Brain microvascular endothelial cell (primary cell): Measurements from ENCODE around the gene PRPF18.

Experiments used
- DNase-seq: peaks from one replicate; pipeline ENCODE4 v3.0.0-alpha.2; 2020
- H3K27ac ChIP-seq: fragments of 250-450 bp; sonication (Bioruptor Pico); 2 replicates; pipeline ENCODE4 v1.5.1; 2020; ENCODE audit warnings: mild to moderate bottlenecking, moderate library complexity
- H3K27me3 ChIP-seq: fragments of 250-450 bp; sonication (Bioruptor Pico); replicated peaks from 2 replicates; pipeline ENCODE4 v1.5.1; 2020; ENCODE audit warnings: mild to moderate bottlenecking
- H3K36me3 ChIP-seq: fragments of 250-450 bp; sonication (Bioruptor Pico); replicated peaks from 2 replicates; pipeline ENCODE4 v1.5.1; 2020; ENCODE audit warnings: mild to moderate bottlenecking
- H3K4me3 ChIP-seq: 2 replicates; pipeline ENCODE4 v1.5.1; 2011; ENCODE audit warnings: low read depth, mild to moderate bottlenecking, control low read depth, low read length, moderate library complexity
- CTCF ChIP-seq: IDR thresholded peaks from 2 replicates; pipeline ENCODE4 v1.5.1; 2011; ENCODE audit warnings: low read depth, mild to moderate bottlenecking, moderate library complexity, low read length, control low read depth, inconsistent platforms; ENCODE audit errors: missing control alignments
- in situ Hi-C: cut with HindIII; loops from 2 replicates; pipeline ENCODE4 v1.10.0; 2017; ENCODE audit warnings: low sequenced_read_pairs, low pct_ligation_motif_present

The PRPF18 gene

DNA sequence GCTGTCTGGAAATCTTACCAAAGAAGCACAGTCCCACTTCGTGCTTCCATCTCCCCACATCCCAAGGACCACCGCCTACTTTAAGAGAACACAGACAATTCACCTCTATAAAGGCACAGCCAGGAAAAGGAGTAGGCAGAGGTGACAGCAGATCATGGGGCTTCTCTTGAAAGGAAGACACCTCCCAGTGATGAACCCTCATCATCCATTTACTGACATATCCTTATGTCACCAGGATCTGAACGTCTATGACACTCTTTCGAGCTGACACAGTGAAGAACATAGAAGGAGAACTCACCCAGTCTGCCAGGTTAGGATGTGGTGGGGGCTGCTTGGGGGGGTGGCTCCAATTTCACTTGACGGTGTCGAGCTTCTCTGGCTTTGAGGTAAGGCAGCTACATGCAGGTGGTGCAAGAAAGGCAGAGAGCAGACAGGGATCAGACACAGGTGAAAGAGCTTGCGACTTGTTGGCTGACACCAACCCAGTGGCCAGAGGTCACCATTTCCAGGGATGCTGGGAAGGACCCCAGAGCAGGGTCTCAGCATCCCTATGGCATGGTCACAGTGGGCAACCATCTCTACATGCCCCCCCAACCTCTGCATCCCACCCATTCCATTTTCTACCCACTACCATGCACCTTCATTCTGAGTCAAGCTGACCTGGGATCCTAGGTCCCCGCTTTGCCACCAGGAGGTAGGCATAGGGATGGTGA lies 67.5 kb downstream of the PRPF18 start:
- H3K27ac ChIP-seq: no peak overlapping the region
- no peak for DNase-seq
- no peak for TF ChIP-seq CTCF
- in situ Hi-C loops: no loop called here
- no peaks in the 10 kb centered on the region for H3K27me3 ChIP-seq
- peaks cover 92% of the 10 kb centered on the region for H3K36me3 ChIP-seq
- H3K4me3 ChIP-seq: no peak overlapping the region

DNA sequence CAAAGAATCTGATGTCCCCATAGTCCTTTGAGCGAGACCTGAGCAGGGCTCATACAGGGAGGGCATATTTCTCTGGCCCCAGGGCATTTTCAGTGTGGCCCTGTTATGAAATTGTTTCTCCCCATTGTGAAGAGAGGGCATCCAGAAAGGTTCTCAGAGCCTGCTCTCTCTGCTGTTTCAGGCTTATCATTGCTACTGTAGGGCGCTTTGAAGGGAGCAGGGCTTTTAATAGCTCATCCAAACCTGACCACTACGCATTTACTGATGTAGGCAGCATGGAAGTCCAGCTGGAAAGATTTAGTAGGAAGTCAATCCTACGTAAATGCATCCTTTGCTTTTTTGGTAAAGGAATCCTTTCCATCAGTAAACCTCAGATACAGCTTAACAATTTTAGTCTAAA lies 68.1 kb downstream of the PRPF18 start:
- Histone ChIP-seq H3K27me3 (no peaks in the 10 kb centered on the region), H3K4me3 (no peak overlapping the region), H3K36me3 (peaks cover 92% of the 10 kb centered on the region), H3K27ac (no peak overlapping the region)
- in situ Hi-C loops: no loop called here
- TF ChIP-seq CTCF: no peak
- no peak for DNase-seq

DNA sequence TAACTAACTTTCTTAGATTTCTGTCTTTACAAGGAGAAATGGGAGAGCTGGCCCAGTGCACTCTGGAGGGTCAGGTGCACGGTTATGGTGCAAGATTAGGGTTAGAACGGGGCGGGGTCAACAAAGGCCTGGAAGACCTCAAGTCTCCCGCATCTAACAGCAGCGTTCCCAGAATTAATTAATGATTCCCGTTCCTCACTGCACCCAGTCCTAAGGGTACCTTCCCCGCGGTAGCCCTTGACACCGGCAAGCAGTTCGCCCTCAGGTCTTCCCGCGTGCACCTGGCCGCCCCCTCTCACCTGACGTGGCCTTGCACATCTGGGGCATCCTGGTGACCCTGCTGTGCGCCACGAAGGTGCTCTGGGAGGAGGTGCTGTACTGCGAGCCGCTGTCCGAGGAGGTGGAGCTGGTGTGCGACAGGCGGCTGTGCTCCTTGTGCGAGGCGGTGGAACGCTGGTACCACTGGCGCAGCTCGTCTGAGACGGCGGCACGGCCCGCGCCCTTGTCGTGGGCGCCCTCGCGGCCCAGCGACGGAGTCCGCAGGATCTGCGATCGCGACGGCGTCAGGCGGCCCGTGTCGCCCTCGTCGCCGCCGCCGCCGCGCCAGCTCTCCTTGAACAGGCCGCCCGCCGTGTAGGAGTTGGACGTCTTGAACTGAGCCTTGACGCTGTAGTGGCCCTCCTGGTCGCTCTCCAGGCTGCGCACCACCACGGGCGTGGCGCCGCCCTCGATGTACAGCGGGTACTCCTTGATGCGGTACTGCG lies 69.8 kb downstream of the PRPF18 start:
- TF ChIP-seq CTCF: no peak
- Histone ChIP-seq H3K36me3 (peaks cover 92% of the 10 kb centered on the region), H3K27me3 (no peaks in the 10 kb centered on the region), H3K27ac (no peak overlapping the region), H3K4me3 (no peak overlapping the region)
- no peak for DNase-seq
- in situ Hi-C loops: no loop called here

- TF ChIP-seq CTCF: no peak
- Histone ChIP-seq H3K36me3 (peaks cover 92% of the 10 kb centered on the region), H3K27ac (no peak overlapping the region), H3K4me3 (no peak overlapping the region), H3K27me3 (no peaks in the 10 kb centered on the region)
- in situ Hi-C loops: no loop called here
- DNase-seq: no peak
These were observed 70.4 kb downstream of the PRPF18 start for GRCh38 chr10:13657101-13657680.

GRCh38 chr10:13658264-13658663 lies 71.5 kb downstream of the PRPF18 start:
- no peak for DNase-seq
- TF ChIP-seq CTCF: no peak

More at GRCh38 chr10:13658264-13658663, 71.5 kb downstream of the PRPF18 start:
- in situ Hi-C loops: no loop called here
- no peak overlapping the region for H3K4me3 ChIP-seq
- no peak overlapping the region for H3K27ac ChIP-seq
- H3K27me3 ChIP-seq: no peaks in the 10 kb centered on the region
- H3K36me3 ChIP-seq: peaks cover 92% of the 10 kb centered on the region
